ENCODE data around the gene COMMD8. TPM values are rescaled to one million over a fixed set of nuclear protein-coding genes. Genes with fewer than 3 reads are reported as not detected.
A peak's percentile ranks its signal among the peaks of the same experiment; 100 is the strongest.

The COMMD8 gene
- polyA plus RNA-seq, 1 experiment = 35.1 TPM

- CTCF ChIA-PET = no interaction called here
- TF ChIP-seq, protein P1, sequence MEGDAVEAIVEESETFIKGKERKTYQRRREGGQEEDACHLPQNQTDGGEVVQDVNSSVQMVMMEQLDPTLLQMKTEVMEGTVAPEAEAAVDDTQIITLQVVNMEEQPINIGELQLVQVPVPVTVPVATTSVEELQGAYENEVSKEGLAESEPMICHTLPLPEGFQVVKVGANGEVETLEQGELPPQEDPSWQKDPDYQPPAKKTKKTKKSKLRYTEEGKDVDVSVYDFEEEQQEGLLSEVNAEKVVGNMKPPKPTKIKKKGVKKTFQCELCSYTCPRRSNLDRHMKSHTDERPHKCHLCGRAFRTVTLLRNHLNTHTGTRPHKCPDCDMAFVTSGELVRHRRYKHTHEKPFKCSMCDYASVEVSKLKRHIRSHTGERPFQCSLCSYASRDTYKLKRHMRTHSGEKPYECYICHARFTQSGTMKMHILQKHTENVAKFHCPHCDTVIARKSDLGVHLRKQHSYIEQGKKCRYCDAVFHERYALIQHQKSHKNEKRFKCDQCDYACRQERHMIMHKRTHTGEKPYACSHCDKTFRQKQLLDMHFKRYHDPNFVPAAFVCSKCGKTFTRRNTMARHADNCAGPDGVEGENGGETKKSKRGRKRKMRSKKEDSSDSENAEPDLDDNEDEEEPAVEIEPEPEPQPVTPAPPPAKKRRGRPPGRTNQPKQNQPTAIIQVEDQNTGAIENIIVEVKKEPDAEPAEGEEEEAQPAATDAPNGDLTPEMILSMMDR (IDR thresholded peaks at IDR 0.05; ENCODE audit: low read depth, low read length) = no peak
- H3K27me3 ChIP-seq (ENCODE audit: control insufficient read depth, insufficient read depth, low read length) = no peaks in the 10 kb centered on the region
- H3K27ac ChIP-seq (ENCODE audit: low read depth, low read length) = no peak overlapping the region
- H3K4me3 ChIP-seq (ENCODE audit: low read depth, low read length) = no peak overlapping the region
- H3K9me3 ChIP-seq (ENCODE audit: control insufficient read depth, insufficient read depth, low read length) = no peaks in the 10 kb centered on the region; the same call in 1 of the 2 replicates
- POLR2A ChIA-PET = interaction anchor here (1.1 kb wide), 1 partner anchor 12 kb away, joined by 3 read pairs; the partner anchor contains the start of gene COMMD8
- peak; percentile 18 for DNase-seq (ENCODE audit: low read depth, low spot score)
Measured at GRCh38 chr4:47451657-47452056, 11.8 kb downstream of the COMMD8 start.

DNA sequence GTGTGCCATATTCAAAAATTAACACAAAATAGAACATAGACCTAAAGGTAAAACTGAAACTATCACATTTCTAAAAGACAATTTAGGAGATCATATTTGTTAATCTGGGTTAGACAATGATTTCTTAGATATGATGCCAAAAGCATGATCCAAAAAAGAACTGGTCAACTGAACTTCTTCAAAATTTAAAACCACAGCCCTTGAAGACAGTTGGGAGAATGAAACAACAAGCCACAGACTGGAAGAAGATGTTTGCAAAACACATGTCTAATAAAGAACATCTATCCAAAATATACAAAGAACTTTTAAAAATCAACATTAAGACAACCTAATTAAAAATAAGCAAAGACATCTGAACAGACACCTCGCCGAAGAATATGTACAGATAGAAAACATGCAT is 19.5 kb downstream of the COMMD8 start:
- Histone ChIP-seq H3K27ac (ENCODE audit: low read depth, low read length) (no peak overlapping the region), H3K9me3 (ENCODE audit: control insufficient read depth, insufficient read depth, low read length) (no peaks in the 10 kb centered on the region), H3K27me3 (ENCODE audit: control insufficient read depth, insufficient read depth, low read length) (no peaks in the 10 kb centered on the region), H3K4me3 (ENCODE audit: low read depth, low read length) (no peak overlapping the region)
- ChIA-PET POLR2A (no interaction called here), CTCF (no interaction called here)
- no peak for DNase-seq (ENCODE audit: low read depth, low spot score)
- TF ChIP-seq, protein P1 (IDR thresholded peaks at IDR 0.05; ENCODE audit: low read depth, low read length) = no peak

DNA sequence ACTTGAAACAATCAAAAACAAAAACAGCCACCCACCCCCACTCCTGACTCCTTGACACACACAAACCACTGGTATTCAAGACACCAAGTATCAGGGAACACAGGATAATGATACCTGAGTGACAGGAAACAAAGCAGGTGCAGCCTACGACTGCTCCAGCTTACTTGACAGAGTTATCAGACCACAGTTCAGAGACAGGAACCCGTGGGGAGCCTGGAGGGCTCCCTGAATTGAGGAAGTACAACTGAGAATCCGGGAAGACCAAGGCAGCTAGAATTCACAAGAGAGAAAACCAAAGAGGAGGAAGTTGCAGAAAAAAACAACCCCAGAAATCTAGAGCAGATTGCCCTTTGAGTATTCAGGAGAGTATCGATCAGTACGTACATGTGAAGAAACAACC is 20.5 kb downstream of the COMMD8 start:
- CTCF ChIA-PET = no interaction called here
- no peak overlapping the region for H3K4me3 ChIP-seq (ENCODE audit: low read depth, low read length)
- POLR2A ChIA-PET = no interaction called here
- H3K27me3 ChIP-seq (ENCODE audit: control insufficient read depth, insufficient read depth, low read length) = no peaks in the 10 kb centered on the region
- no peak for DNase-seq (ENCODE audit: low read depth, low spot score)
- TF ChIP-seq, protein P1 (IDR thresholded peaks at IDR 0.05; ENCODE audit: low read depth, low read length) = no peak
- no peaks in the 10 kb centered on the region for H3K9me3 ChIP-seq (ENCODE audit: control insufficient read depth, insufficient read depth, low read length)
- no peak overlapping the region for H3K27ac ChIP-seq (ENCODE audit: low read depth, low read length)

- CTCF ChIA-PET = no interaction called here
- no peak overlapping the region for H3K4me3 ChIP-seq (ENCODE audit: low read depth, low read length)
- TF ChIP-seq, protein P1 (IDR thresholded peaks at IDR 0.05; ENCODE audit: low read depth, low read length) = no peak
Measured at GRCh38 chr4:47434931-47435330, 28.6 kb downstream of the COMMD8 start.

GRCh38 chr4:47432749-47433148 is 30.8 kb downstream of the COMMD8 start:
- CTCF ChIA-PET = interaction anchor here (0.6 kb wide), 1 partner anchor 389 kb away, joined by 3 read pairs; no protein-coding TSS in a partner anchor
- no peak overlapping the region for H3K4me3 ChIP-seq (ENCODE audit: low read depth, low read length)
- no peaks in the 10 kb centered on the region for H3K27me3 ChIP-seq (ENCODE audit: control insufficient read depth, insufficient read depth, low read length)
- no peak overlapping the region for H3K27ac ChIP-seq (ENCODE audit: low read depth, low read length)
- DNase-seq (ENCODE audit: low read depth, low spot score) = no peak
- TF ChIP-seq, protein P1 (IDR thresholded peaks at IDR 0.05; ENCODE audit: low read depth, low read length) = no peak
- POLR2A ChIA-PET = no interaction called here
- H3K9me3 ChIP-seq (ENCODE audit: control insufficient read depth, insufficient read depth, low read length) = no peaks in the 10 kb centered on the region

More at GRCh38 chr4:47434931-47435330, 28.6 kb downstream of the COMMD8 start:
- no peak overlapping the region for H3K27ac ChIP-seq (ENCODE audit: low read depth, low read length)
- no peaks in the 10 kb centered on the region for H3K9me3 ChIP-seq (ENCODE audit: control insufficient read depth, insufficient read depth, low read length)
- H3K27me3 ChIP-seq (ENCODE audit: control insufficient read depth, insufficient read depth, low read length) = no peaks in the 10 kb centered on the region
- POLR2A ChIA-PET = no interaction called here
- no peak for DNase-seq (ENCODE audit: low read depth, low spot score)
